ENCODE results near the gene REELD1.

DNA sequence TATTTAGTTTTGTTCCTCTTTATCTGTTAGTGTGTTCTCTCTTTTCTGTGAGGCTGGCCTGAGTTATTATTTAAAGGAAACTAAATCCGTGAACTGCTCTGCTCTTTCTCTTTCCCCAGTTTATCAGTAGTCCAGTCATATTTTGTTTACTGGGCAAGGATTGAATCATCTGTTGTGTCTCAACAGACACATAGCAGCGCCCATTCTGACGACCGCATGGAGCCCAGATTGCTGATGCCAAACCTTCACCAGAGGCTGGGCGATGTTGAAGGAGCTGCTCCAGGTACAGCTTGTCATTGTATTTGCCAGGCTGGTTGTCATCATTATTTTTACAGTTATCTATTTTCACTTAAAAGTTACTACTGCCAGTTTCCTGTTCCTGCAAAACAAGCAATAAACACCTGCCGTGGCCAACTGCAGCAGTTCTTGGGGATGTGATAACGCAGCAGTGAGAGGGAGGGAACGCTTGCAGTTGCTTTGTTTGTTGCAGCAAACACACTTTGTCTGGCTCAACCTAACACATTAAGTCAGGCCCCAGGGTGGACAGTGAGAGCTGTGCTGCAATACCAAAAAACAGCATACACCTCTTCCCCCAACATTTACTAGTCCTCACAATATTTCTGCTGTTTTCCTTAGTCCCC lies 10.1 kb downstream of the REELD1 start:
- TF ChIP-seq POLR2A (IDR thresholded peaks at IDR 0.05; ENCODE audit: low read depth, low read length) (no peak), POLR2AphosphoS5 (IDR thresholded peaks at IDR 0.05; ENCODE audit: low read depth, low read length) (no peak)

Measured in GM12892 (cell line).